Stimulated activated CD8-positive, alpha-beta memory T cell treated with anti-CD3 and anti-CD28 coated beads, Interleukin-7, amount 100 ng/mL, for 24 hours (primary cell): ENCODE data around the gene GPATCH2L.

Experiments
- DNase-seq: peaks from one replicate; pipeline ENCODE4 v3.0.0-alpha.2; 2020; ENCODE audit warnings: low read depth

GPATCH2L gene

GRCh38 chr14:76151398-76152332, at the start of gene GPATCH2L:
GPATCH2L (plus strand) TSS chr14:76151922; CDS start chr14:76154364, 2,442 bp downstream.
- DNase-seq: peak; percentile 99

GRCh38 chr14:76104802-76105355, 46.8 kb upstream of the GPATCH2L start:
- no peak for DNase-seq

GRCh38 chr14:76106188-76106587, 45.5 kb upstream of the GPATCH2L start:
- no peak for DNase-seq

GRCh38 chr14:76109087-76109880, 42.4 kb upstream of the GPATCH2L start:
- no peak for DNase-seq

DNA sequence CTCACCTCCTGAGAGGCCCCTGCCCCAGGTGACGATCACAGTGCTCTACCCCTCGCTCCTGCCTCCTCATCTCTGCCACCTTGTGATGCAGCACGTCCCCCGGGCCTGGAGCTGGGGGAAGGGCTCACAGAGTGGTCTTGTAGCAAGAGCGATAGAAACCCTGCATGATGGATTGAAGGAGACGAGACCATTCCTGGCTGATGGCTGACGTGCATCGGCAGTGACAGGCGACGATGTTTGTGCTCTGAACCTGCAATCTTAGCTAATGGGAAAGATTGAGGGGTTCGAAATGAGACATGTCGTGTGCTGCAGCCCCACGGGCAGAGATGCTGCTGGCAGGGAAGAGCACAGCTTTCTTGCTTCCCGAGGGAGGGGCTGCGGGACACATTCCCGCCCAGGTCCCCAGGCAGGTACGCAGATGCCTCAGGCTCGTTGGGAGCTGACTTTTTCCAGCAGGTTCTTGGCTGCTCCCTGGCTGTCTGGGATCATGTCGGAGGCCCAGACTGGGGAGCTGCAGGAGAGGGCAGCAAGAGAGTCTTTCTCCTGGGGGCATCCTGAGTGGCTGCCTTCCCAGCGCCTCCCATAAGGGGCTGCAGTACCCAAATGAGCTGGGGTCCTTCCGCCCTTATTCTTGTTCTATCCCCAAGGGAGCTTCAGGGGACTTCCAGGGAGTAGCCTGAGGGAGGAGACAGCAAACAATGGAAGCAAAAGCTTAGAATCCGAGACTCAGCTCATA, 38.7 kb upstream of the GPATCH2L start:
- no peak for DNase-seq

GRCh38 chr14:76113691-76114090, 38.0 kb upstream of the GPATCH2L start:
- no peak for DNase-seq

DNA sequence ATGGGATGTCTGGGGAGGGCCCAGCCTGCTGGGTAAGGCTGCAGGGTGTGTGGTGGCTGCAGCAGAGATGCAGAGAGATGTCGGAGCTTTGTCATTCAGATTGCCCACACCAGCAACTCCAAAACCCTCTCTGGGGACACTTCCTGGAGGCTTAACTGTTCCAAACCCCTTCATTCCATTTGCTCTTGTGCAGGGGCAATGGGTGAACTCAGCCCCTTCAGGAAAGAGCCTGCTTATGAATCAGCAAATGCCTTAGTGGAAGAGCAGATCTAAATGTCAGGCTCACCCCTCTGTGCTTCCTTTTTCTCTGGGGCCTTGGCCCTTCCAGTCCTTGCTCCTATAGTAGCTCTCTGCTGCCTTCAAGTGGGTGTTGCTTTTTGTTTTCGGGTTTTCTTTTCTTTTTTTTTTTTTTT, 36.7 kb upstream of the GPATCH2L start:
- no peak for DNase-seq

DNA sequence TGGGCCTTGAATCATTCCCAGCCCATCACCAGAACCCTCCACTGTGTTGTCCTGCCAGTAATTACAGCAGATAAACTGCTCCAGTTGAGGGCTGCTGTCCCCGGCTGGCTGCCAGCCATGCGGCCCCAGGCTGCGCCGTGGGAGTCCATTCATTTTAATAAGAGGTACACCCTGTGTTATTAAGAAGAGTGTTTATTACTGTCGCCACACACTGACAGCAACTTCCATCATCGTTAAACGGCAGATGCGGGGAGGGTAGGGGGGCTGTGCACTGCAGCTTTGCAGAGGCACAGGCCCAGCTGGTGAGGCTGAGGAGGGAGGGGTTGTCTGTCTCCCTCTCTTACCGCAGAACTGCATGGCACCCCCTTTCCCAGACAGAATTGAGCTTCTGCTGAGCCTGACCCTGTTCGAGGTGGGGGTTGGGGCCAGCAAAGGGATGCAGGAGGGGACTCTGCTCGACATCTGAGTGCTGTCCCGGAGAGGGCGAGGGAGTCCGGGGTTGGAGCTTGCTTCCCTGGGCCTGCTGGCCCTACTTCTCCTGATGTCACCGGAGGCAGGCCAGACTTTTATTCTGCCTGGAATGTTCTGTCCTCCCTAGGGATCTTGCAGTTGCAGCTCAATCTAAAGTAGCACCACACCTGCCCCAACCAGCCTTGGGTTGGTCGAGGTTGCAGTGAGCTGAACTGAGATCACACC, 33.8 kb upstream of the GPATCH2L start:
- DNase-seq: no peak

GRCh38 chr14:76118594-76118993, 33.1 kb upstream of the GPATCH2L start:
- no peak for DNase-seq

GRCh38 chr14:76121089-76121748, 30.5 kb upstream of the GPATCH2L start:
- DNase-seq: no peak

DNA sequence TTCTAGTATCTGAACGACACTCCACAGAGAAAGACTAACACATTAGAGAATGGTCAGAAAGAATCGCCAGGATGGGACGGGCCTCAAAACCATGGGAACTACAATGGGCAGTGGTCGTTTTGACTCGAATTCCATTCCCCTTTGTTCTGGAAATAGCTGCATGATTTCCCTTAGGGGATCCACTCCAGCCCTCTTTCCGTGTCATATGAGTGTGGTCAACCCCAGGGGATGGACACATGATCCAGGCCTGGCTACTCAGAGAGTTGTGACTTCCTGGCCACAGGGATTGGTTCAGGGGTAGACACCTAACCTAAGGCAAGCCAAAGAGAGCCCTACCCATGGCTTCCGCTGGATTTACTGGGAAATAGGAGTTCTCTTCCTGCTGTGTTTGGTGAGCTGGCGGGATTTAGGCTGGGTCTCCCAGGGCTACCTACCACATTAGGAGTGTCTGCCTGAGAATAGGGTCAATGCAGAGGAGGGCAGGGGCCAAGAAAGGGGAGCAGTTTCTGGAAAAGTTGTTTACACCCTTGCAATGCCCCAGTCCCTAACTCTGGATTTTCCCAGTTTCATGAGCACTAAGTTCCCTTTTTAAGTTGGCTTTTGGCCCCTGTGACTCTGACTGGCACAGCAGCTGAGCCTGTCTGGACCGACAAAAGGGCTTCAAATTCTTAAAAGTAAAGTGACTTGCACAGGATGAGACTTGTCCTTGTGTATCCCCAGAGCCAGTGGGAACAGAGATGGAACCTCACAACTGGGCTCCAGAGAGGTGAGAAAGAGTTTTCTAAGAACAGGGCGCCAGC, 28.1 kb upstream of the GPATCH2L start:
- DNase-seq: no peak

DNA sequence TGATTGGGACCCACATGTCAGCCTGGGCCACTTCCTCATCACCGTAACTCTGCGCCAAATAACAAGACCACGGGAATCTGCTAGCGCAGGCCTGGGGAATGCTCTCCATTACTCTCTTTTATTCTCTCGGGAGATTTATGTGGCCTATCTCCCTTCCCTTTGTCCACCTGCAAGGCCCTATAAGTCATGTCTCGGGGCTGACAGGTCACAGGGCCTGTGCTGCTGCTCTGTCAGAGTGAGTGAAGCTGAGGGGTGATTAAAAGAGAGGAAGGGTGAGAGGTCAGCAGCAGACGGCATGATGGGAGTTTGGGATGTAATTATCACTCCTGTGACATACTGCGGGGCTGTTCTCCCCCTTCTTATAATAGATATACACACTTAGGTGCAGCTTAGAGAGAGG, 26.2 kb upstream of the GPATCH2L start:
- no peak for DNase-seq

GRCh38 chr14:76126076-76126475, 25.6 kb upstream of the GPATCH2L start:
- DNase-seq: no peak

- no peak for DNase-seq
Measured at GRCh38 chr14:76129851-76130576, 21.7 kb upstream of the GPATCH2L start.

- no peak for DNase-seq
Measured at GRCh38 chr14:76131071-76131965, 20.4 kb upstream of the GPATCH2L start.

- no peak for DNase-seq
Measured at GRCh38 chr14:76133103-76133502, 18.6 kb upstream of the GPATCH2L start.

DNA sequence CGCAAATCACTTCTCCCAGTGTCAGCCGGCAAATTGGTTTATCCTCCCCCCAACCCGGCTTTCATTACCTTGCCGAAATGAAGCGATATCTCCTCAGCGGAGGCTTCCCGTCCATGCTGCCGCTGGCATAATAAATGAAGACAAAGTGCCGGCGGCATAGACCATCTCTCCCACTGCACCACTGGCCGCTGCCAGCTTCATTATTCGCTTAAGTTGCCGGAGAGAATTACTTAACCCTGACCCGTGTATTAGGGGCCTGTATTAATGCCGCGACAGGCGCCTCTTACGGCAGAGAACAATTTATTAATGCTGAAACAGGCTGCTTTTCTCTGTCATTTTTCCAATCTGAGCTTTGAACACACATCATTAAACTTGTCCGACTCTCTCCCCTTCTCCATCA, 17.5 kb upstream of the GPATCH2L start:
- no peak for DNase-seq

- DNase-seq: no peak
Measured at GRCh38 chr14:76135722-76136121, 16.0 kb upstream of the GPATCH2L start.
